GM12874 (cell line): ENCODE data around the gene DISP3.

Experiments used
- TF ChIP-seq, protein P1 (sequence below): IDR thresholded peaks from 2 replicates; pipeline ENCODE4 v1.5.1; 2011; ENCODE audit warnings: low read depth, mild to moderate bottlenecking, control low read depth, low read length, moderate library complexity; ENCODE audit not compliant: insufficient read depth

Gene DISP3

DNA sequence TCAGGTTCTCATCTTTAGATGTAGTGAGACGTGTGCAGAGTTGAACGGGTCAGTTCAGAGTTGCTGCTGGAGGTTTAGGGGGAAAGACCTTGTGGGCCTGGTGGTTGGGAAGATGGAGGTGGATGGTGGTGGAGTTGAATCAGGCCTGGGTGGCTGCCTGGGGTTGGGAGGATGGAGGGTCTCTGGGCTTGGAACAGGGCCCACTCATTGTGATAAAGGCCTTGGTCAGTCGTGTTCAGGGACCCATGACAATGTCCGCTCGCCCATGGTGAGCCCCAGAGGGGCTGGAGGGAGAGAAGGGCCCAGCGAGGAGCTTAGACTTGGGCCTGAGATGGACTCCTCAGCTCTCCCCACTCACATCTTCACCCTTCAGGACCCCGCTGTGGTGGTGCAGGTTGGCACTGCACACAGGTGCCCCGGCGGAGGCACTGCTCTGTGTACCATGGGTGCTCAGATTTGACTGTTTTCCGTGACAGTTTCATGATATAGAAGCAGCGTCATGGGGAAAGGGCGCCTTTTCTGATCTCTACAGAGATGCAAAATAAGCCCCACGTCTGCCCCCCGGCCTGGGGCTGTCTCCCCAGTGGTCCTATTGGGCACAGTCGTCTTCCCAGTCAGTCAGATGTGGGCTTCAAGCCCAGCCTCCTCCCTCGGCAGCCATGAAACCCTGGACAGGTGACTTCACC lies 39.2 kb downstream of the DISP3 start:
- TF ChIP-seq, protein P1, sequence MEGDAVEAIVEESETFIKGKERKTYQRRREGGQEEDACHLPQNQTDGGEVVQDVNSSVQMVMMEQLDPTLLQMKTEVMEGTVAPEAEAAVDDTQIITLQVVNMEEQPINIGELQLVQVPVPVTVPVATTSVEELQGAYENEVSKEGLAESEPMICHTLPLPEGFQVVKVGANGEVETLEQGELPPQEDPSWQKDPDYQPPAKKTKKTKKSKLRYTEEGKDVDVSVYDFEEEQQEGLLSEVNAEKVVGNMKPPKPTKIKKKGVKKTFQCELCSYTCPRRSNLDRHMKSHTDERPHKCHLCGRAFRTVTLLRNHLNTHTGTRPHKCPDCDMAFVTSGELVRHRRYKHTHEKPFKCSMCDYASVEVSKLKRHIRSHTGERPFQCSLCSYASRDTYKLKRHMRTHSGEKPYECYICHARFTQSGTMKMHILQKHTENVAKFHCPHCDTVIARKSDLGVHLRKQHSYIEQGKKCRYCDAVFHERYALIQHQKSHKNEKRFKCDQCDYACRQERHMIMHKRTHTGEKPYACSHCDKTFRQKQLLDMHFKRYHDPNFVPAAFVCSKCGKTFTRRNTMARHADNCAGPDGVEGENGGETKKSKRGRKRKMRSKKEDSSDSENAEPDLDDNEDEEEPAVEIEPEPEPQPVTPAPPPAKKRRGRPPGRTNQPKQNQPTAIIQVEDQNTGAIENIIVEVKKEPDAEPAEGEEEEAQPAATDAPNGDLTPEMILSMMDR = no peak

DNA sequence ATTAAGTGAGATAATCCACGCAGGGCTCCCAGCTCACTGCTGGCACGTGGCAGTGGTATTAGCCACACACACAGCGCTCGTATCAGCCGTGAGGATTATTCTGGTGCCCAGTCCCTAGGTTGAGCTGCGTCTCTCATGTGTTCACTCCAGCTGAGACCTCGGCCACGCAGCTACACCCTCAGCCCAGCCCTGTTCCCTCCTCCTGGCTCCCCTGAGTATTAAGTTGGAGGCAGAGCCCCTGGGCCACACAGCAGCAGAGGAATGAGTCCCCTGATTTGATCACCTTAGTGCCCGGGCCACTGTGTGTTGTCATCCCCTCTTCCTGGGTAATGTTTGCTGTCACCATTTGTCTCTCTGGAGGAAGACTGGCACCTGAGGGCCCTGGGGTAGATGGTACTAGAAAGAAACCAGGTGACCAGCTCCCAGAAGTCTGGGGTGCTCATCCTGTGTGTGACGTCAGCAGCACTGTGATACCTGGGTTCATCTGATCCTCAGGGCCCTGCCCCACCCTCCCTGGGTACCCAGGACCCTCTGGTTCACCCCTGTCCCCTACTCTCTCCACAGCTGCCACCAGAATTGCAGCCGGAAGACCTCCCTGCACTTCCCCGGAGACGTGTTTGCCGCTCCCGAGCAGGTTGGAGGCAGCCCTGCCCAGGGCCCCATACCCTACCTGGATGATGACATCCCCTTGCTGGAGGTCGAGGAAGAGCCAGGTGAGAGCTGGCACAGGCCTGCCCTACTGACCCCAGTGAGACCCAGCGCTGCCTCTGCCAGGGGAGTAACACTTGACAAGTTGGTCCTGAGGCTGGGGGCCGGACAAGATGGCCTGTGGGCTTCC lies 40.1 kb downstream of the DISP3 start:
- TF ChIP-seq, protein P1 = no peak

DNA sequence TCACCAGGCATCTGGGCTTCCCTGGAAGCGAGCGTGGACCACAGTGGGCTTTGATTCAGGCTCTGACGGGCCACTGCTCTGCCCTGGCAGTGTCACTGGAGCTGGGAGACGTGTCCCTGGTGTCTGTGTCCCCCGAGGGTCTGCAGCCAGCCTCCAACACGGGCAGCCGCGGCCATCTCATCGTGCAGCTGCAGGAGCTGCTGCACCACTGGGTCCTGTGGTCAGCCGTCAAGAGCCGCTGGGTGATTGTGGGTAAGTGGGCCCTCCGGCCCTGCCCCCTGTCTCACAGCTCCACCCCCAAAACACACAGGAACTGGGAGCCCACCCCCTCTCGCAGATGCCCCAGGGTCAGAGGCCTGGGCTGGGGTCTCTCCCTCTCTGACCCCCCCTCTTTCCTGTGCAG lies 40.7 kb downstream of the DISP3 start:
- TF ChIP-seq, protein P1 = no peak

DNA sequence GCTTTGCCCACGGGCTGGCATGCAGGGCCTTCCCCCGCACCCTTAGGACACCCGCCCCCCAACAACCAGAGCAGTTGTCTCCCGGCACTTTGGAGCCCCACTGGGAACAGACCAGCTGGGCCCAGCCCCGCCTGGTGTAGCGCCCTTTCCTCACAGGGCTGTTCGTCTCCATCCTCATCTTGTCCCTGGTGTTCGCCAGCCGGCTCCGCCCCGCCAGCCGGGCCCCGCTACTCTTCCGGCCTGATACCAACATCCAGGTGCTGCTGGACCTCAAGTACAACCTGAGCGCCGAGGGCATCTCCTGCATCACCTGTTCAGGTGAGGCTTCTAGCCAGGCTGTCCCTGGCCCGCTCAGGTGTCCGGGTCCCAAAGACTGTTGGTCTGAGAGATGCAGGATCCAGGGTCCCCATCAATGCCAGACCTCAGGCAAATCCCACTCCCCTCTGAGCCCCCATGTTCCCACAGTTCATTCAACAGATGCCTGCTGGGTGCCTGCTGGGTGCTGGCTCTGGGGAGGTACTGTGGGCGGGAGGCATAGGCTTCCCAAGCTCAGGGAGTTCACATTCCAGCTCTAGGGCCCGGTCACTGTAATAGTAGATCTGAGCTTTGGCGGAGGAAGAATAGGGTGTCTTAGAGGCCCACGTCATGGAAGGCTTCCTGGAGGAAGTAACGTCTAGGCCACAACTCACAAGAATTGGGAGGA lies 41.7 kb downstream of the DISP3 start:
- TF ChIP-seq, protein P1 = no peak

DNA sequence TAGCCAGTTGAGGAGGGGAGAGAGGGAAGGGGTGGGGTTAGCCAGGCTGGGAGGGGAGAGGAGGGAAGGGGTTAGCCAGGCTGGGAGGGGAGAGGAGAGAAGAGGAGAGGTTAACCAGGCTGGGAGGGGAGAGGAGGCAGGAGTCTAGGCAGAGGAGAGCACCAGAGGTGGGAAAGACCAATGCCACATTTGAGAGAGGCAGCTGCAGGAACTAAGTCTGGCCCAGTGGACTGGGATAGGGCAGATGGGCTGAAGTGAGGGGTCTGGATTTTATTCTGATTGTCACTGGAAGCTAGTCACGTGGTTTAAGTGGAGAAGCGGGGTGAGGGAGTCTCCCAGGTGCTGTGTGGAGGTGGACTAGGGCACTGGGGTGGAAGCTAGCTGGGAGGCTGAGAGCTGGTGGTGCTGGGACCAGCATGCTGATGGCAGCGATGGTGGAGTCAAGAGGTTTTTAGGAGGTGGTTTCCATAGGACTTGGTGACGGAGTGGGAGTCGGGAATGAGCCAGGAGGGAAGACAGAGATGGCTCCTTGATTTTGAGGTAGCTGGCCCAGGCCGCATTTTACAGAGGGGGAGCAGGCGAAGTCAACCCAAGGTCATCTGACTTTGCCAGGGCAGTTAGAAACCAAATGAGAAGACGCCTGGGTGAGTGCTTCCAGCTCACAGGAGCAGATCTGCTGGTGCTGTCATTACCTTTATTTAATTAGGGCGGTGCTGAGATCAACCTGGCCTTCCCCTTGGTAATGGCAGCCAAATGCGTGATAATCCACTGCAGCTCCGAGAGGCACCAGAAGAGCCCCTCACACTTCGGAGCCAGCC lies 42.8 kb downstream of the DISP3 start:
- TF ChIP-seq, protein P1 = no peak

DNA sequence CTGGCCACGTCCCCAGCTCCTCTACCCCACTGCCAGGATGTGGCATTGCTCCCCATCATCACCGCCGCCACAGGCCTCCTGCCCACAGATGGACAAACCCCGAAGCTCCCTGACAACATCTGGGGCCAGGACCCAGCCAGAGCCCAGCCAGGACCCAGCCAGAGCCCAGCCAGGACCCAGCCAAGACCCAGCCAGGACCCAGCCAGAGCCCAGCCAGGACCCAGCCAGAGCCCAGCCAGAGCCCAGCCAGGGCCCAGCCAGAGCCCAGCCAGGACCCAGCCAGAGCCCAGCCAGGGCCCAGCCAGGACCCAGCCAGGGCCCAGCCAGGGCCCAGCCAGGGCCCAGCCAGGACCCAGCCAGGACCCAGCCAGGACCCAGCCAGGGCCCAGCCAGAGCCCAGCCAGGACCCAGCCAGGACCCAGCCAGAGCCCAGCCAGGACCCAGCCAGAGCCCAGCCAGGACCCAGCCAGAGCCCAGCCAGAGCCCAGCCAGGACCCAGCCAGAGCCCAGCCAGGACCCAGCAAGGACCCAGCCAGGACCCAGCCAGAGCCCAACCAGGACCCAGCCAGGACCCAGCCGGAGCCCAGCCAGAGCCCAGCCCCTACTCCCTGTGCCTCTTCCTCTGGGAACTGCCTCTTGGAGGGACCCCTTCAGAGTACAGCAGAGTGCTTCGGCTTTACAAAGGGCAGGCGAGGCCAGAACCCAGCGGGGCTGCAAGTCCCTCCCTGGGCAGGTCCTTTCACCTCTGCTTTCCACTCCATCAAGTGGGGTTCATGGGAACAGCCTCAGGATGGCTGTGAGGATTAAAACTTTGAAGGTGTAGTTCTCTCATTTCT lies 43.7 kb downstream of the DISP3 start:
- TF ChIP-seq, protein P1 = no peak
